ENCODE data around the gene SLN. TPM values are rescaled to one million over a fixed set of nuclear protein-coding genes. Genes with fewer than 3 reads are reported as not detected.

Gene SLN
- total and polyA plus RNA-seq, 3 experiments from 2014 or later = not detected

GRCh38 chr11:107675902-107676301 is 36.0 kb downstream of the SLN start:
- no peak overlapping the region for H3K4me3 ChIP-seq (ENCODE audit: low read length)

DNA sequence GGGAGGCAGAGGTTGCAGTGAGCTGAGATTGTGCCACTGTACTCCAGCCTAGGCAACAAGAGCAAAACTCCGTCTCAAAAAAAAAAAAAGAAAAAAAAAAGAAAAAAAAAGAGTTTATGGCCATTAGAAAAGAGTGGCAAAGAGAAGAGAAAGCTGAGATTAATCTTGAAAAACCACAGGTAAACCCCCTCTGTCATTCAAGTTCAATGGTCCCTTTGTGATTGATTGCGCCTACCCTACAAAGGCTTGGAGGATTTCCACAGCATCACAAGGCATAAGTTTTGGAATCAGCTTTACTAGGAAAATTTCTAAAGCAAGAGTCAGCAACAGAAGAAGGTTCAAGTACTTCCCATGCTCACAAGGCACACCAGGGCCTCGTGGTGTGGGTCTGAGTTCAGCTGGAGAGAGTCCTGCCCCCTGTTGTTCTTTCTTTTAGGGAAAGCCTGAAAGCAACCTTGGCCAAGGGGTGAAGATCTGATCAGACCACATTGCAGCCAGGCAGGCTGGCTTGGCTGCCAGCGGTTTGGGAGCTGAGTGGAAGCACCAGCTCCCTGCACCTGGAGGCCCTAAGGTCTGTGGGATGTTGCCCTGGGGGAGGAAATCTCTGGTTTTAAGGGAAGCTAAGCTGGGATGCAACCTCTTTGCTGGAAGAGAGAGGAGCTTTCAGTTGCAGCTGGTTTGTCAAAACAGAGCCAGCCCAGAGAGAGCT is 41.8 kb downstream of the SLN start:
- POLR2A ChIA-PET = no interaction called here
- peaks cover 8 to 11% of the 10 kb centered on the region in 2 donors for H3K27me3 Mint-ChIP-seq

More at GRCh38 chr11:107675902-107676301, 36.0 kb downstream of the SLN start:
- Mint-ChIP-seq H3K27ac (no peak overlapping the region), H3K4me1 (peaks cover 0 to 4% (median 0%) of the 10 kb centered on the region in 3 donors), H3K9me3 (no peaks in the 10 kb centered on the region), H3K4me3 (no peak overlapping the region), H3K36me3 (no peaks in the 10 kb centered on the region), H3K27me3 (peaks cover 8 to 22% of the 10 kb centered on the region in 2 donors)
- ChIA-PET POLR2A (no interaction called here), CTCF (interaction anchor here (1.1 kb wide), 1 partner anchor 14 kb away, joined by 5 read pairs; no protein-coding TSS in a partner anchor)
- DNase-seq = no peak
- Histone ChIP-seq H3K9me3 (ENCODE audit: low read length) (no peaks in the 10 kb centered on the region), H3K27ac (ENCODE audit: low read depth, low read length) (no peak overlapping the region), H3K27me3 (ENCODE audit: insufficient read depth, low read length, poor library complexity, severe bottlenecking) (no peaks in the 10 kb centered on the region), H3K36me3 (ENCODE audit: insufficient read depth, low read length) (no peaks in the 10 kb centered on the region), H3K4me1 (ENCODE audit: insufficient read depth, low read length) (no peaks in the 10 kb centered on the region)

DNA sequence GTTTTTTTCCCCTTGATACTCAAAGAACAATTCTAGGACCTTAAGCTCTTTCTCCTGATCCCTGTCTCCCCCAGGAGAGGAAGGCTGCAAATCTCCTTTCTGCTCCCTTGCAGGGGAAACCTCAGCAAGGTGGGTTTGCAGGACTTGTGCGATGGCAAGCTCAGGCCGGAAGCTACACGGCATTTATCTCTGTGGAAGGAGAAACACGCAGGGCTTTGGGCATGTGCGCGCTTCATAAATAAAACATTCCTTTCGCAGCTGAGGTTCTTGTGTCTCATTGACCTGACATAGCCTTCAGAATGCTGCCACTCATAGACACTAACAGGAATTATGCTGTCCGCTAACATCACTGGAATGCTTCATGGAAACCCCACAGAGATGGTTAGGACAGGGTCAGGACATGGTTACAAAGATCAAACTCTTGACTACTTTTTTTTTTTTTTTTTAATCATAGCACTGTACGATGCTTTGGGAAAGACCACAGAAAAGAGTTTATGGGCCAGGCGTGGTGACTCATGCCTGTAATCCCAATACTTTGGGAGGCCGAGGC is 42.6 kb downstream of the SLN start:
- Histone ChIP-seq H3K9me3 (ENCODE audit: low read length) (no peaks in the 10 kb centered on the region), H3K4me3 (ENCODE audit: low read length) (no peak overlapping the region), H3K4me1 (ENCODE audit: insufficient read depth, low read length) (no peaks in the 10 kb centered on the region), H3K27me3 (ENCODE audit: insufficient read depth, low read length, poor library complexity, severe bottlenecking) (no peaks in the 10 kb centered on the region), H3K36me3 (ENCODE audit: insufficient read depth, low read length) (no peaks in the 10 kb centered on the region), H3K27ac (ENCODE audit: low read depth, low read length) (no peak overlapping the region)
- Mint-ChIP-seq H3K4me3 (no peak overlapping the region), H3K27ac (no peak overlapping the region), H3K27me3 (peaks cover 8 to 12% of the 10 kb centered on the region in 2 donors), H3K4me1 (no peaks in the 10 kb centered on the region), H3K9me3 (no peaks in the 10 kb centered on the region), H3K36me3 (no peaks in the 10 kb centered on the region)
- CTCF ChIA-PET = no interaction called here
- no peak for DNase-seq
- POLR2A ChIA-PET = no interaction called here

More for the DNA sequence above, 41.8 kb downstream of the SLN start:
- Mint-ChIP-seq H3K9me3 (no peaks in the 10 kb centered on the region), H3K4me3 (no peak overlapping the region), H3K36me3 (no peaks in the 10 kb centered on the region), H3K27ac (no peak overlapping the region), H3K4me1 (no peaks in the 10 kb centered on the region)
- no peak overlapping the region for H3K27ac ChIP-seq (ENCODE audit: low read depth, low read length)
- H3K9me3 ChIP-seq (ENCODE audit: low read length) = no peaks in the 10 kb centered on the region
- H3K4me3 ChIP-seq (ENCODE audit: low read length) = no peak overlapping the region
- H3K36me3 ChIP-seq (ENCODE audit: insufficient read depth, low read length) = no peaks in the 10 kb centered on the region
- H3K27me3 ChIP-seq (ENCODE audit: insufficient read depth, low read length, poor library complexity, severe bottlenecking) = no peaks in the 10 kb centered on the region
- DNase-seq = no peak
- no peaks in the 10 kb centered on the region for H3K4me1 ChIP-seq (ENCODE audit: insufficient read depth, low read length)
- CTCF ChIA-PET = no interaction called here

DNA sequence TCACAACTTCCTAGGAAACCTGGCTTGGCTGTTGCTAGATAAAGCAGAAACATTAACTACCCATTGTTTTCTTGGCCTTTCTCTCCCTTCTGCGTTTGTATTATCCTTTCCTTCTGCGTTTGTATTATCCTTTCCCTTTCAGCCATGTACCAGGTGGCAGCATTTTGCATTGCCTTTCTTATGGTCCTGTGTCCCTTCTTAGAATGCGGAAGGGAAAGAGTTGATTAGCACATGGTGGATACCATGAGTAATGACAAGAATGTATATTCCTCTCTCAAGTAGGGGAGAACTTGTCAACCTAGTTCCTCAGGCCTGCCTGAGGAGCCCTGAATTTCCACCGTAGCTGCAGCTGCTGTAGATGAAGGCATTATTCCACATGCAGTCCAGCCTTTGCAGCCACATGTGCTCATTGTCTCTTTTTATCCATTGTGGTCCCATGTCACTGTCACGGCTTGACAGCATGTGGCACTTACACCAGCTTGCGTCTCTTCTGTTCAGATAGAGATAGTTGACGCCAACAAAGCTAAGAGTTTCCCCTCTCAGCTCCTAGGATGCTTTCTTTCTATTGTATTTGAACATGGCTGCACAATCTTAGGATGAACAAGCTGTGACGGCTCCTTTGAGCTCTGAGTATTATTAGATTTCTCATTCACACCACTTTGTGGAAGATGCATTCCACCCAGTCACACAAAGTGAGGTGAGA is 44.8 kb downstream of the SLN start:
- Mint-ChIP-seq H3K4me1 (no peaks in the 10 kb centered on the region), H3K9me3 (no peaks in the 10 kb centered on the region), H3K36me3 (no peaks in the 10 kb centered on the region), H3K27me3 (peaks cover 8% of the 10 kb centered on the region in 2 donors), H3K4me3 (no peak overlapping the region), H3K27ac (no peak overlapping the region)
- DNase-seq = no peak
- no peak overlapping the region for H3K4me3 ChIP-seq (ENCODE audit: low read length)
- H3K4me1 ChIP-seq (ENCODE audit: insufficient read depth, low read length) = no peaks in the 10 kb centered on the region
- H3K9me3 ChIP-seq (ENCODE audit: low read length) = no peaks in the 10 kb centered on the region
- ChIA-PET POLR2A (no interaction called here), CTCF (no interaction called here)
- H3K36me3 ChIP-seq (ENCODE audit: insufficient read depth, low read length) = no peaks in the 10 kb centered on the region
- no peak overlapping the region for H3K27ac ChIP-seq (ENCODE audit: low read depth, low read length)
- H3K27me3 ChIP-seq (ENCODE audit: insufficient read depth, low read length, poor library complexity, severe bottlenecking) = no peaks in the 10 kb centered on the region

DNA sequence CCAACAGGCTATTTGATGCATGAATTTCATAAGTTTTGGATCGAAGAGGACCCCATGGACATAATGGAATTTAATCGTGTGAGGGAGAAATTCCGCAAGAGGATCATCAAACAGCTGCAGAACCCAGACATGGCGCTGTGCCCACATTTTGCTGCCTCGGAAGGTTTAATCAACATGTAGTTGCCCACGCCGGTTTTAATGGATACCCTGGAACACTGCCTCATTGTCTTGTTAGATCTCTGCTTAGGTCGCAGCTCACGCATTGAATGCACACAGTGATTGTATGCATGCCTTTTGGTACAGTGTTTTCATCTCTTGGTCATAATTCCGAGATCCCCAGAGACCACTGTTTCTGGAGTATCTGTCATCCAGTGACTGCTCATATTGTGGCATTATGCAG is 46.8 kb downstream of the SLN start:
- Histone ChIP-seq H3K27me3 (ENCODE audit: insufficient read depth, low read length, poor library complexity, severe bottlenecking) (no peaks in the 10 kb centered on the region), H3K4me1 (ENCODE audit: insufficient read depth, low read length) (no peaks in the 10 kb centered on the region), H3K9me3 (ENCODE audit: low read length) (no peaks in the 10 kb centered on the region), H3K36me3 (ENCODE audit: insufficient read depth, low read length) (no peaks in the 10 kb centered on the region), H3K4me3 (ENCODE audit: low read length) (no peak overlapping the region), H3K27ac (ENCODE audit: low read depth, low read length) (no peak overlapping the region)
- no peak for DNase-seq
- no peak overlapping the region for H3K4me3 Mint-ChIP-seq
- H3K4me1 Mint-ChIP-seq = no peaks in the 10 kb centered on the region
- H3K27ac Mint-ChIP-seq = no peak overlapping the region
- H3K9me3 Mint-ChIP-seq = no peaks in the 10 kb centered on the region
- peaks cover 7 to 12% of the 10 kb centered on the region in 2 donors for H3K27me3 Mint-ChIP-seq
- peaks cover 0 to 2% (median 0%) of the 10 kb centered on the region in 3 donors for H3K36me3 Mint-ChIP-seq
- POLR2A ChIA-PET = no interaction called here
- CTCF ChIA-PET = no interaction called here

- no peak overlapping the region for H3K4me3 ChIP-seq (ENCODE audit: low read length)
- H3K36me3 ChIP-seq (ENCODE audit: insufficient read depth, low read length) = no peaks in the 10 kb centered on the region
- H3K27me3 ChIP-seq (ENCODE audit: insufficient read depth, low read length, poor library complexity, severe bottlenecking) = no peaks in the 10 kb centered on the region
- ChIA-PET POLR2A (no interaction called here), CTCF (no interaction called here)
- Mint-ChIP-seq H3K9me3 (no peaks in the 10 kb centered on the region), H3K4me1 (no peaks in the 10 kb centered on the region), H3K36me3 (peaks cover 0 to 2% (median 0%) of the 10 kb centered on the region in 3 donors), H3K27ac (no peak overlapping the region), H3K4me3 (no peak overlapping the region), H3K27me3 (peaks cover 4 to 21% of the 10 kb centered on the region in 2 donors)
- no peak overlapping the region for H3K27ac ChIP-seq (ENCODE audit: low read depth, low read length)
- H3K4me1 ChIP-seq (ENCODE audit: insufficient read depth, low read length) = no peaks in the 10 kb centered on the region
- no peak for DNase-seq
- H3K9me3 ChIP-seq (ENCODE audit: low read length) = no peaks in the 10 kb centered on the region
Observed at GRCh38 chr11:107661656-107662055, 50.2 kb downstream of the SLN start.

DNA sequence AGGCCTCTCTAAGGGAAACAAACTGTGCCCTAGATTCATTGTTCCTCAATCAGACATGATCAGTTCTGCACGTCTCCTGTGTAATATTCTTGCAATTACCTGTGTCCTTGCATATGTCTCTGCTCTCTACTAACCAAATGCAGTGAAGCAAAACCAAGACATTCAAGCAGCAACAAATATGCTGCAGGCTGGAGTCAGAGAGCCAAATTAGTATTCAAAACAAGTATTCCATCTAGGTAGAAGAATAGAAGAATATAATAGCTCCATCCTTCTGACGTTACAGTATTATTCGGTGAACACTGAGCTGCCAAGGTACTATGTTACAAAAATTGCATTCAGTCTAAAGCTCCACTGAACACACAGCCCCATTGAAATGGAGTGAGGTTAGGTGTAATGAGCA is 51.8 kb downstream of the SLN start:
- H3K4me3 Mint-ChIP-seq = no peak overlapping the region
- no peaks in the 10 kb centered on the region for H3K9me3 Mint-ChIP-seq
- Histone ChIP-seq H3K36me3 (ENCODE audit: insufficient read depth, low read length) (no peaks in the 10 kb centered on the region), H3K4me3 (ENCODE audit: low read length) (no peak overlapping the region), H3K9me3 (ENCODE audit: low read length) (no peaks in the 10 kb centered on the region), H3K27me3 (ENCODE audit: insufficient read depth, low read length, poor library complexity, severe bottlenecking) (no peaks in the 10 kb centered on the region), H3K4me1 (ENCODE audit: insufficient read depth, low read length) (no peaks in the 10 kb centered on the region), H3K27ac (ENCODE audit: low read depth, low read length) (no peak overlapping the region)
- peaks cover 4 to 27% of the 10 kb centered on the region in 2 donors for H3K27me3 Mint-ChIP-seq
- H3K4me1 Mint-ChIP-seq = no peaks in the 10 kb centered on the region
- no peak overlapping the region for H3K27ac Mint-ChIP-seq
- H3K36me3 Mint-ChIP-seq = peaks cover 0 to 2% (median 0%) of the 10 kb centered on the region in 3 donors
- no peak for DNase-seq
- CTCF ChIA-PET = interaction anchor here (1.3 kb wide), 1 partner anchor 8 kb away, joined by 3 read pairs; no protein-coding TSS in a partner anchor
- POLR2A ChIA-PET = no interaction called here

DNA sequence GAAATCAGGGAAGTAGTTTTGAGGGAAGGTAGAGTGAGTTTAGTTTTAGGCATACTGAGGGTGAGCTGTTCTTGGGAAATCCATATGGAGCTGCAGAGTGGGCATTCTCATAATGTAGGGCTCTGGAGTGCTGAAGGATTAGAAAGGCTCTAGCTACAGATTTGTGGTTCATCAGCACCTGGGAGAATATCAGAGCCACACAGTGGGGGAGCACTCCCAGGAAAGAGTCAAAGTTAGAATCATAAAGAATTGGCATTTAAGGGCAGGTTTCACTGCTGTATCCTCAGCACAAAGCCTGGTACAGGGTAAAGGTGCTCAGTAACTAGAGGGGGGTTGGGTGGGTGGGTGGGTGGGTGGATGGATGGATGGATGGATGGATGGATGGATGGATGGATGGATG is 52.5 kb downstream of the SLN start:
- CTCF ChIA-PET = no interaction called here

More for the DNA sequence above, 52.5 kb downstream of the SLN start:
- Histone ChIP-seq H3K4me3 (ENCODE audit: low read length) (no peak overlapping the region), H3K27ac (ENCODE audit: low read depth, low read length) (no peak overlapping the region), H3K9me3 (ENCODE audit: low read length) (no peaks in the 10 kb centered on the region), H3K36me3 (ENCODE audit: insufficient read depth, low read length) (no peaks in the 10 kb centered on the region), H3K27me3 (ENCODE audit: insufficient read depth, low read length, poor library complexity, severe bottlenecking) (no peaks in the 10 kb centered on the region), H3K4me1 (ENCODE audit: insufficient read depth, low read length) (no peaks in the 10 kb centered on the region)
- H3K36me3 Mint-ChIP-seq = peaks cover 0 to 2% (median 0%) of the 10 kb centered on the region in 3 donors
- H3K27ac Mint-ChIP-seq = no peak overlapping the region
- no peaks in the 10 kb centered on the region for H3K4me1 Mint-ChIP-seq
- POLR2A ChIA-PET = no interaction called here
- H3K4me3 Mint-ChIP-seq = no peak overlapping the region
- peaks cover 4 to 30% of the 10 kb centered on the region in 2 donors for H3K27me3 Mint-ChIP-seq
- DNase-seq = no peak
- H3K9me3 Mint-ChIP-seq = no peaks in the 10 kb centered on the region
